ENCODE measurements around the gene RTN4R. TPM values are rescaled to one million over a fixed set of nuclear protein-coding genes. Genes with fewer than 3 reads are reported as not detected.
"Not testable (repeated sequence)": the region's sequence is repeated elsewhere in the genome, so short reads cannot be mapped to it uniquely, and the experiment has no call there.

RTN4R gene
- total RNA-seq, 1 donor from 2014 or later = 1.3 TPM

DNA sequence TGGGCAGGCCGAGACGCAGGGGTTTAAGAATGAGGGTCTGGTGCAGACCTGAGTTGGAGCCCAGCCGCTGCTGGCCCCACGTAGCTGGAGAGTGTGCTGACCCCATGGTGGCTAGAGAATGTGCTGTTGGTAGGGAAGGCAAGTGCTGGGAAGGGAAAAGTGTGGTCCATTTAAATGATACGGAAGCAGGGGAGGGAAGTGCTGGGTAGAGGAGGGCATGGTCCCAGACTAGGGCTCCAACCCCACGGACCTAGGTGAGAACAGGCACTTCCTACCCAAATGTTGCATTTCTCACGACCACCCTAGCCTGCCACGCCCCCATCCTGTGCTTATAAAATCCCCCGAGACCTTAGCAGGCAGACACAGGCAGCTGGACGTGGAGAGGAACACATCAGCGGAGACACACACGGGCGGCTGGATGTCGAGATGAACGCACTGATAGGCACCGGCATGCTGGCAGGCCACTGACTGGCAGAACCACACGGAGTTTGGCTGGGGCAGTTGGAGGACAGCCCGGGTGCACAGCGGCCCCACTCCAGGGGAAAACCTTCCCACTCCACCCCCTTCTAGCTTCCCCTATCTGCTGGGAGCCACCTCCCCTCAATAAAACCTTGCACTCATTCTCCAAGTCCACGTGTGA, 18.8 kb upstream of the RTN4R start:
- not testable (repeated sequence) for DNase-seq

DNA sequence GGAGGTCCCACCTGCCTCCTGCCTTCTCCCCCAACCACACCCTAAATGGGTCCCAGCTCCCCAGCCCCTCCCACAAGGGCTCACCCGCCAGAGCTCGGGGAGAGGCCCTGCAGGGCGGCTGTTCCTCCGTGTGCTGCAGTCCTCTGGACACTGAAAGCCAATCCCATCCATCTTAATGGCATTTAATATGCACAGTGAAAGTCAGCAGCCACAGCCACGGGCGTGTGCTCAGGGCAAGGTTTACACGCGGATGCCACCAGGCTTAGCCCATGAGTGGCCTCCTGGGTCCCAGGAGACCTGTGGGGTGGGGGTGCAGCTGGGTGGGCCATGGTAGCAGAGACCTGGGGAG, 18.2 kb upstream of the RTN4R start:
- DNase-seq = not testable (repeated sequence)

DNA sequence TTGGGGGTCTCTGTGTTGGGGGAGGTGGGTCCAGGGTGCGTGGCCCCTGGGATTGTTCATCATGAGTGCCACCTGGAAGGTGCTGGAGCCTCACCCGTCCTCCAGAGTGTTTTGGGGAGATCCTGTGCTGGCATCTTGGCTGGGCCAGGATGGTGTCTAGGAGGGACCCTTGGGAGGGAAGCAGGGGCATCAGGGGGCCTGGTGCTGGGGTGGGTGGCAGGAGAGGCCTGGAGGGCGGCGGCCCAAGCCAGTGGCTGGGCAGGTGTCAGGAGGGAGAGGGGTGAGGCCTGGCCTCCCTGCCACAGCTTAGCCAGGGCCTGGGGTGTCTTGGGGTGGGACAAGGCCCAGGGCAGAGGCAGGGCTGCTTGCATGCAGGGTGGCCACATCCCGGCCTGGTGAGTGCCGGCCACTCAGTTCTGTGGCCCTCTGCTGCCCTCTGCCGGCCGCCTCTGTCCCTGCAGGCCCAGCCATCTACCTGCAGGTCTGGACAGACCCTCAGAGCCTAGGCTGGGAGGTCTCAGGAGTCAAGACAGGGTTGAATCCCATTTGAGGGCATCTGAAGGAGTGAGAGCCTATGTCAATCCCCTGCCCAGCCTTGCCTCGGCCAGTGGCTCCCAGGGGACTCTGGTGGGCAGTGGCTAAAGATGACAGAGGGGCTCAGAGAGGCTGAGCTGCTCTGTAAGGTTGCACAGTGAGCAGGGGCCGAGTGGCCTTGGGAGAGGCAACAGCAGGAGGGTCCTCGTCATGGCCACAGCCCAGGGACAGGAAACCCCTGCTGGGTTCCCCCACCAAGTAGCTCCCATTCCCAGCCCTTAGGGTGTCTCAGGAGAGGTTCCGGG, 17.6 kb upstream of the RTN4R start:
- not testable (repeated sequence) for DNase-seq

DNA sequence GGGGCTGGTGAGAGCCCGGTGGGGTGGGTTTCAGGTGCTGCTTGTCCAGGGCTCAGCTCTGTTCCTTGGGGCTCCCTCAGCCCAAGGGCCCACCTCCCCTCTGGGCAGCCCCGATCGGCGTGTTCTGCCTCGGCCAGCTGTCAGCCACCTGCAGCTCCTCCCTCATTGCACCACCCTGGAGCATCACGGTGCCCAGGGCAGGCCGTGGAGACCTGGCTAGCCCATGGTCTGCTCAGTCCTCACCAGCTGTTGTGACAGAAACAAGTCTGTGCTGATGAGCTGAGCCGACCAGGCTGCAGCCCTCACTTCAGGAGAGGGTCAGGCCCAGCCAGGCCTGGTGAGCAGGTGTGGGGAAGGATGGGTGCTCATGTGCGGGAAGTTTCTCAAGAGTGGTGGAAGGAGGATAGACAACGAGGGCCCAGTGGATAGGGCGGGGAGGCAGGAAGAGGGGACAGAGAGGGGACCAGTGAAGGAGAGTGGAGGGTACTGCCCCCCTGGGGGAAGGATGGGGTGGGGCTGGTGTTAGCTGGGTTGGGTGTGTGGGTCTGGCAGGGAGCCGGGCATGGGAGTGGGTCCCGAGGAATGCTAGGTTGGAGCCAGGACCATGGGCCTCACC, 16.5 kb upstream of the RTN4R start:
- no peak for DNase-seq

DNA sequence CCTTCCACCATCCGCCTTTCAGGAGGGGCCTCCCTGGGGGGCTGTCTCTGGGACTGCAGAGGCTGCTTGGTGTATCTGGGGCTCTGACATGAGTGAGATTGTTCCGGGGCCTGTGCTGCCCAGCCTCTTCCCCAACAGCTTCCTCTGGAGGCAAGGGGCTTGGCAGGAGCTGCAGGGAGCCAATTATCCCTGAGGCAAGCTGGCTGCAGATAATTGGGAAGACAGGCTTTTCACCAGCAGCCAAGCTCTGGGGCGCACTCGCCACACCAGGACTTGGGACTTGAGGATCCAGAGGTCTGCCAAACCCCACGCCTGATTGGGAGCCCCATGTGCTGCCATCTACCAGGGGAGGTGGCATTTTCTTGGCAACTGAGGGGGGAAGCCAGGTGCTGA, 15.6 kb upstream of the RTN4R start:
- DNase-seq = no peak

DNA sequence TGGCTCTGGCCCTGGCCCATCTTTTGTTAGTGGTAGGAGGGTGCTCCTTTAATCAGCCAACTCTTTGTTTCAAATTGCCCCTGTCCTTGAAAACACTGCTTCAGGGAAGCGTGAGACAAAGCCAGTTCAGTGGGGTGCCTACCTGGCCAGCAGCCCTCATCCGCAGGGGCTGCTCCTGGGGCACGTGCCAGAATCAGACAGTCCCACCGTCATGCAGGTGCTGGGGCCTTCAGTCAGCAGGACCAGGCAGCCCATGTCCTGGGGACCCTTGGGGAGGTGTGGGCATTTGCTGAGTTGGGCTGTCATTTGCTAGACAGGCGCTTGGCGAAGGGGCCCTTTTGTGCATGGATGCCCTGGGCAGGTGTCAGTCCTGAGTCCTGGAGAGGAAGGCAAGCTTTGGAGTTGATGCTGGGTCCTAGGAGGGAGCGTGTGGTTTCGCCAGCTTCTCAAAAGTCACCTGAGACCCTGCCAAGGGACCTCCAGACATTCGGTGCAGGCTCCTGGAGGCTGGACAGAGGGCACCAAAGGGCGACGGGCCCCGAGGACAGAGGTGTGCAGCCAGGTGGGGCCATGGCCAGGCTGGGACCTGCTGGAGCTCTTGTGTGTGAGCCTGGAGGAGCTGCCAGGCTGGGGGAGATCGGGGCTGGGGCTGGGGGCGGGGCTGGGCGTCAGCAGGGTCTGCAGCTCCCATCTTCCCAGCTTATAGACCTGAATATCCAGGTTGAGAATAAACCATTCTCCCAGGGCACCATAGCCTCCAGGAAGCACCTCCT, 15.0 kb upstream of the RTN4R start:
- DNase-seq = no peak

DNA sequence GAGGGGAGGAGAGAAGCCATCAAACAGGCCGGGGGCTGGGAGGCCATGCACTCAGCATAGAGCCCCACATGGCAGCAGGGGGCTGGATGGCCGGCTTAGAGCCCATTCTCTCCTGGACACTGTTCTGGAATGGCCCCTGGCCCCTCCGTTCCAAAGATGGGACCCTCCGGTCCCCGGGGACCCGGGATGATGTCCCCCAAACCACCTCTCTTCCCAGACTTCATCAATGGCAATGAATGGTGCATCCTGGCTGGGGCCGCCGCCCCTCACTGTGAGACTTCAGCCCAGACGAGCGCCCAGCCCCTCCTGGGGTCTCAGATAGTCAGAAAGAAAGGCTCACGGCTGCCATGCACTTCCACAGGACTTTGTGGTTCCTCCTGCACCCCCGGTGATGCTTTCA, 13.8 kb upstream of the RTN4R start:
- DNase-seq = no peak

DNA sequence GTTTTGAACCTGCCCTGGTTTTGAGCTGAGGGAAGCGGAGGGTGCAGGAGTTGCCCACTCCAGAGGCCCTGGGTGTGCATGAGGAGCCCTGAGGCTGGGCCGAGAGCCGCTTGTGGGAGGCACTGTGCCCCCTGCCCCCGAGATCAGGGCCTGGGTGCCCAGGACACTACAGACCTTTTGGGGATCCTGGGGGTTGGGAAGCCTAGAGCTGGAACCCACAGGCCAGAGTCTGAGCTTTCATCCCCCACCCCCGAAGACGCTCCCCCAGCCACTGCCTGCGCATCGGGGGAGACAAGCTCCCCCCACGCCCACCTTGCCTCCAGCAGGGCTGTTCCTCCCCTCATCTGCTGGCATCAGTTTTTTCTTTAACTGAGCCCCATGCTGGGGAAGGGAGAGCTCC, 13.4 kb upstream of the RTN4R start:
- DNase-seq = not testable (repeated sequence)

DNA sequence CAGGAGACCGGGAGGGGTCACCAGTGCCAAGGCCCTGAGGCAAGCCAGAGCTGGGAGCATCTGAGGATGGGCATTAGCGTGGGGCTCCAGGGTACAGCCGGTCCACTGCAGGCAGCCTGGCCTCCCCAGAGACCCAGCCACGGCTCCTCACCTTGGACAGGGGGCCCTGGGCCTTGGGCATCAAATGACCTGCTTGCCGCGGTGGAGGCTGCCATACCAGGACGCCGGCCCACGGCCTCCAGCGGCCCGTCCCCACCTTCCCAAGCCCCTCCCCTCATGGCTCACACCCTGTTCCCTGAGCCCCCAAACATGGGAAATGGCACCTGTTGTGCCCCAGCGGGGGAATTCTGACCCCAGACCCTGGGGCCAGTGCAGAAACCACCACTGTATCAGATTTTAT, 12.7 kb upstream of the RTN4R start:
- no peak for DNase-seq

DNA sequence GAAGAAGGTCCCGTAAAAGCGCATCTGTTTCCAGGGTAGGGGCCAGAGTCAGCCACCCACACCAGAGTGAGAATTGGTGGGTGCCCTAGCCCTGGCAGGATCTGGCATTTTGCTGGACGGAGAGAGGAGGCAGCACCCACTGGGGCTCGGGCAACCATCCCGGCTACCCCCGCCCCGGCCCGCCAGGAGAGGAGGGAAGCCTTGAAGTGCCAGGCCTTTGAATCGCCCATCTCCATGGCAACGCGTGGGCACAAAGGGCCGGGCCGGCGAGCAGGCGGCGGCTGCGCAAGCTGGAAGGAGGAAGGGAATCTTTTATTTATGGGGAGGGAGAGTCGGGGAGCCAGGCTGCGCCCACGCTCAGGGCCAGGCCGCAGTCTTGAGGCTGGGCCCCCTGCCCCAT, 12.0 kb upstream of the RTN4R start:
- not testable (repeated sequence) for DNase-seq

DNA sequence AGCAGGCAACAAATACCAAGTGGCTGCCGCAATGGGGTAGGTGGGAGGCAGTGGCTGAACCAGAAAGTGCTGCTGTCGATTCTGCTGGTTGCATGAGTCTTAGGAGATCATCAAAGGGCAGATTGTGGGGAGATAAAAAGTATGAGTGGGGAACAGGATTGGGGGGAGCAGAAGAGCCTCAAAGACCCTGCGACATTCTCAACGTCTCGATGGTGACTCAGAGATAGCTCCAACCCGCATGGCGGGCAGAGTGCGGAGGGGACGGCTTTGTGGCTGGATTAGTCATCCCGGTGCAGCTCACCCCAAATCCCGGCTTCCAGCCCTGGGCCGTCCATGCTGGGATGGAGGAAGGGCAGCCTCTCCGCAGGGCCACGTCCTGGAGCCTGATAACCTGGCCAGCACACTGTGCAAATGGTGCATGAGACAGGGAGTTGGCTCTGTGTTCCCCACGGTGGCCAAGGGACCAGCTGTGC, 11.6 kb upstream of the RTN4R start:
- DNase-seq = no peak

DNA sequence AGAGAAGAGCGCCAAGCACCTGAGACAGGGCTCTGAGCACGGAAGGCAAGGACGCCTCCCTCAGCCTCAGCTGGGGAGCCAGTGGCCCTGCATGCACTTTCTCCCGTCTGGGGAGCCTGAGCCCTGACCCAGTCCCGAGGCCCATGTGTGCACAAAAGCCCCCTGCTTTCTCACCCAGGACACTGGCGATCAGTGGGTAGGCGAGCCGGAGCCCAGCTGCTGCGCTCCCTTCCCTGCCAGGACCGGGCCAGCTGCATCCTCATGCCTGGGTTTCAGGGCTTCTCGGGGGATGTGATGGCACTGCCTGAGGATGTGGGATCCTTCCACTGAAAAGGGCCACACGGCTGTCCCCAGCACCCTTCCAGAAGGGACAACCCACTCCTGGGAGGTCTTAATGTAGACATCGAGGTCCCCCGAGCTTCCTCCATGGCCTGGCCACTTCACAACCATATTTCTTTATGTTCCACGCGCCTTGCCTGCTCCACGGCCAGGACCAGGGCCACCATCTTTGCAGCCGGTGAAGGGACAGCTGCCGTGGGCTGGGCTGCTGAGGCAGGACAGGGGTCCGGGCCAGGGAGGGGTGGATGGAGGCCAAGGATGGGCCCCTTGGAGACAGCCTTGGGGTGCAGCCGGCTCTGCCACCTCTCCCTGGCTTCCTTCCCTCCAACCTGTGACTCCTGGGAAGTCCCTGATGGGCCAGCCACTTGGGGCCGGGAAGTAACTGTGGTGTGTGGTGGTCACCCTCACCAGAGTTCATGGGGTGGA, 10.8 kb upstream of the RTN4R start:
- DNase-seq = not testable (repeated sequence)

DNA sequence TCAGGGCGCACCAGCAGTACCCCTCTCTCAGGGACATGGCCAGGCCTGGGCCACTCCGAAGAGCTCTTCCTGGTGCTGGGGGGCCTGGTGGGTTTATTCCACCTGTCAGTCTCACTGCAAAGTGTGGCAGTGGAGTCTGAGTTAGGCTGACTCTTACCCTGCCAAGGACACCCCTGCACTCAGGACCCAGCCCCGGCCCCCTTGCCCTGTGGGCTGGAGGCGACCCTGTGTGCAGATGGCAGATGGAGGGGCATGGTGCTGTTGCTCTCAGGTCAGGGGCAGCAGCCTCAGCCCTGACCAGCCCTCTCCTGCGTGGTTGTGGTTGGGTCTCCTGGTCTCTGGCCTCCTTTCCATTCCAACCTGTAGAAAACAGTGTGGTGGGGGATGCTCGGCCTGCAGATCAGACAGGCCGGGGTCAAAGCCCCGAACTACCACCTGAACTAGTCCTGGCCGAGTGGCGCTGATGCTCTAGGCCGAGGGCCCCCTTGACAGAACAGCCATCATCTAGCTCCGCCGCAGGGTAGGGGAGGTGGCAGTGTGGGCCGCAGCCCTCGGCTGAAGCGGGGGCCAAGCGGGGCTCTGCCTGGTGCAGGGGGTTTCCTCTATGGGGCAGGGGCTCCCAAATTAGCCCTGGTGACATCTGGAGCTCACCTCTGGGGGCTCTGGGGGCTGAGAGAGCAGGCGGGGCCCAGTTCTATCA, 10.0 kb upstream of the RTN4R start:
- DNase-seq = not testable (repeated sequence)

DNA sequence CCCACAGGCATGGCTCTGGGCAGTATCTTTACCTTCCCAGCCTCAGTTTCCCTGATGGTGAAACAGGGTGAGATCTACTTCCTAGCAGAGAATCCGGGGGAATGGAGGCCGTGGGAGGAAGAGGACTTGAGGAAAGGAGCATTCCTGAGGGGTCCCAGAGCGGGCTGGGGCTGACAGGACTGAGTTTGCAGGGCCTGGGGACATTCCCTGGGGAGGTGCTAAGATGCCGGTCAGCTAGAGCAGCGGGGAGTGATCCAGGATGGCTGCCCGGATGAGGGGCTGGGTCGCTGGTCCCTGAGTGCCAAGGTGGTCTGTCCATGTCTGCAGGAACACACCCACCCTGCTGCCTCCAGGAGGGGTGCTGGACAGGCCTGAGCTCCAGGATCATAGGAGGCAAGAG, 8.3 kb upstream of the RTN4R start:
- no peak for DNase-seq

DNA sequence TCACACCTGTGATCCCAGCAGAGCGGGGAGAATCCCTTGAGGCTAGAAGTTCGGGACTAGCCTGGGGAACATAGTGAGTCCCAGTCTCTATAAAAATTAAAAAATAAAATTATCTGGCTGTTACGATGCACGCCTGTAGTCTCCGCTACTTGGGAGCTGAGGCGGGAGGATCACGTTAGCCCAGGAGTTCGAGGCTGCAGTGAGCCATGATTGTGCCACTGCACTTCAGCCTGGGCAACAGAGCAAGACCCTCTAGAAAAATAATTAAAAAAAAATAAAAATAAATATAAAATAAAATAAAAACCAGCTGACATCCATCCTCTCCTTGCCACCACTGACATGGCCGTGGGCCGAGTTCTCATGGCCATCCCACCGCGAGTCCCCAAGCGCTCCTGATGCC, 7.7 kb upstream of the RTN4R start:
- DNase-seq = no peak

DNA sequence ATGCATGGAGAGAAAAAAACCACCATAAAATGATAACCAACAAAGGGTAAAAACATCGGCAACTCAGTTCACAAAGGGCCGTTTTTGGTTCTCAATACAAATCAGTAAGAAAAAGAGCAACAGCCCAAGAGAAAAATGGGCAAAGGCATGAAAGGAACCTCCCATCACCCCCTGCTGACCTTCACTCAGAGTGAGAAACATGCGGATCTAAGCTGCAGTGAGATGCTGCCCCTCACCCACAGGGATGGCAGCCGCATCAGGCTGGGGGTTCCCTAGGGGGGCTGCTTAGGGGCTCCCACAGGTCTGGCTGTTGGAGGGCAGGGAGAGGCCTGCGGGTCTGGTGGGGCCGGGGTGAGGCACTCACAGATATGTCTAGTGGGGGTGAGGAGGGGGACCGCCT, 7.2 kb upstream of the RTN4R start:
- DNase-seq = not testable (repeated sequence)

DNA sequence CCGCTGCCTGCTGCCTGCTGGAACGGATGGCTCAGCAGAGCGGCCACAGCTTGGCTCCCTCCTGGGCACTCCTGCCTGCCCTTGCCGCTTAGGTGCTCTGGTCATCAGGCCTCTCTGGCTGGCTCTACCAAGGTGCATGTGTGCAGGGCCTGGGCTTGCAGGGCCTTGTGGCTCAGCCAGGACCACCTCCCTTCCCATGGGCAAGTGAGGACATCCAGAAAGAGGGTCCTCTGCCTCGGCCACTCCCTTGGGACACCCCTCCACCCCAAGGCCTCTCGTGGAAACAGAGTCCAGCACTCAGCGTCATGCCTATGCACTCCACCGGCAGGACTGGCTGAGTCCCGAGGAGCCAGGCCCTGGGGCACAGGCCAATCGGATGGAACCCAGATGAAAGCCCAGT, 6.3 kb upstream of the RTN4R start:
- not testable (repeated sequence) for DNase-seq

DNA sequence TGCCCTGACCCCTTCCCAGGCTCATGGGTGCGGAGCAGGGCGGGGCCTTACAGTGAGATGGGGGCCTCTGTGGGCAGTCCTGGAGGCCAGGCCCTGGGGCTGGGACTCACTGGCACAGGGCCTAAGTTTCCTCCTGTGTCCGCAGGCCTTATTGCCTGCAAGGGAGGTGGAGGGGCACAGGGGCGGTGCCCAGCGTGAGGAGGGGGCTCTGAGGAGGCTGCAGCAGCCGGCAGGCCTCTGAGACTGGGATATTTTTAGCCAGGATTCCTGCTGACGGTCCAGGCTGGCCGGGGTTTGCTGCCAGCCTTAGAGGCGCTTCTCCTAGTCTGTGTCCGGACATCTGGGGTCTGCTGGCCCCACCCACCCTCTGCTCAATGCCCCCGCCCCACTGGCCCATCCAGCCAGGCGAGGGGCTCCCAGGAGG, 5.7 kb upstream of the RTN4R start:
- no peak for DNase-seq

DNA sequence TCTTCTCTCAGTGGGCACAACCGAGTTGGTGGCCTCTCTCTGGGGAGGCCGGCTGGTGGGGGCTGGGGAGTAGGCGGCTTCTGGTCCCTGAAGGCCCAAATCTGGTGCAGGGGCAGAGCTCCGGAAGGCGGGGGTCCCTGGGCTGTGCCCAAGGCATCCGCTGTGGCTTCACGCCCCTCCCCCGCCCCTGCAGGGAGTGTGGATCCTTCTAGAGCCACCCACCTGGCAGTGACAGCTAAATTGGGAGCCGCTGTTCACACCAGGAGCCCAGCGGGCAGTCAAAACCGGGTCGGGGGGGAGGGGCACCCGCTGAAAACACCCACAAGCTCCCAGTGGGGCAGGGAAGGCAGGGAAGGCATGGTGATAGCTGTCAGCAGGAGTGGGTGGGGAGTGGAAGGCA, 4.6 kb upstream of the RTN4R start:
- DNase-seq = no peak

DNA sequence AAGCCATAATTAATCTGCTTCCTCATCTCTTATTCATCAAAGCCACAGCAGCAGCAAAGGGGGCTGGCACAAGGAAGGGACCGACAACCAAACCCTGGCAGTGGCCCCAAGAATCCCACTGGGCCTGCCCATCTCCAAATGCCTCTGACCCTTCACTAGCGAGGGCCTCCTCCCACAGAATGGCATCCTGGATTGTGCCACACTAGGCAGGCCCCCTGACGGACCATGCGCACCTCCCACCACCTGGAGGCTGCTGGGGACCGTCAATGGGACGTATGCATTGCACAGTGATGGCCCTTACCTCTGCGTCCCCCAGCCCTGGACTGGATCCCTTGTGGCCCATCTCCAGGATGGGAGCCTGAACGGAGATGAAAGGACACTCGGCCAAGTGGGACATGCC, 4.1 kb upstream of the RTN4R start:
- no peak for DNase-seq
